ENCODE results near the gene NRTN. TPM values are rescaled to one million over a fixed set of nuclear protein-coding genes. Genes with fewer than 3 reads are reported as not detected.
A peak's percentile ranks its signal among the peaks of the same experiment; 100 is the strongest.

The NRTN gene
- total and polyA plus RNA-seq, 2 of the 13 experiments (the other 11 are each of a cell fraction or from before 2014, with no cell fraction given) = 4.1 to 5.3 TPM

DNA sequence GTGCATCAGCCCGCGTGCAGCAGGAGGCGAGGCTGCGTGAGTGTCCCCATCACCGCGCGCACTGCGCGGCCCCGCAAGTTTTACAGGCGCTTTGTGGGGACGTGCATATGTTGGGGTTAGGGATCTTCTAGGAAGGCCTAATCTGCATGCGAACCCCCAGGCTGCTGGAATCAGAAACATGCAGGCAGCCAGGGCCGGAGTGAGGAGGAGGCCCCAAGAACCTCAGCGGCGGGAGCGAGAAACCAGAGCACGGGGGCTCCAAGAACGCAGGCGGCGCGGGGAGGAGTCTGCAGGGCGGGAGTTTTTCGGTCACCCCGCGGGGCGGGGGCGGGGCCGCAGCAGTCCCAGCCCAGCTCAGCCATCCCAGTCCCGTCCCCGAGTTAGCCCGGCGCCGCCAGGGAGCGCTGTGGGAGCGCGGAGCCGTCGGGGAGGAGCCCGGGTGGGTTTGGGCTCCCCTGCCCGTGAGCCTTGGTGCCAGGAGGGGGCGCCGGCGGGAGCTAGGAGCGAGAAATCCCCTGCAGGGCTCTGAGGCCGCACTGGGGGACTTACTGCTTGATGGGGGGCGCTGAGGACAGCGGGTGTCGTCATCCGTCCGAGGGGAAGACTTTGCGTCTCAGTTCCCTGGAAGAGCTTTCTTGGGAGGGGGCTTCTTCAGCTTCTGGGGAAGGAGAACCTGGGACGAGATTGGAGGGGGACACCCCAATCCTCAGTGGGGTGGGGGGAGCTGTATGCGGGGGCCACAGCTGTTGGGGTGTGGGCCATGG, 933 bp upstream of the NRTN start (continued):
- peak; percentile 50; the same call in 1 of the 2 replicates for TF ChIP-seq PHF8 (CRISPR knock-in tag; IDR thresholded peaks at IDR 0.05)
- TF ChIP-seq ZNF781 (CRISPR knock-in tag; IDR thresholded peaks at IDR 0.05; ENCODE audit: borderline replicate concordance, not compliant biosample characterization) = no peak
- peak; percentile 50 for TF ChIP-seq ZNF883 (CRISPR knock-in tag; IDR thresholded peaks at IDR 0.05; ENCODE audit: not compliant biosample characterization)
- peak; percentile 90 for TF ChIP-seq ZBTB7B (CRISPR knock-in tag; IDR thresholded peaks at IDR 0.05)
- TF ChIP-seq ERF (CRISPR knock-in tag; IDR thresholded peaks at IDR 0.05) = peak; percentile 46; the same call in 1 of the 2 replicates
- TF ChIP-seq MED1 (CRISPR knock-in tag; IDR thresholded peaks at IDR 0.05) = peak; percentile 23; the same call in 1 of the 2 replicates
- TF ChIP-seq ZNF121 (CRISPR knock-in tag; IDR thresholded peaks at IDR 0.05) = peak; percentile 55; the same call in 1 of the 2 replicates
- TF ChIP-seq ZNF441 (CRISPR knock-in tag; IDR thresholded peaks at IDR 0.05; ENCODE audit: borderline replicate concordance) = 0 out of 2 replicates have a peak, but pooled peaks have one; percentile 36
- TF ChIP-seq SRSF4 (IDR thresholded peaks at IDR 0.05; ENCODE audit: low read depth, low read length, poor library complexity, severe bottlenecking) = no peak
- TF ChIP-seq ZMYM4 (CRISPR knock-in tag; IDR thresholded peaks at IDR 0.05) = peak; percentile 31; the same call in 1 of the 2 replicates
- peak; percentile 55; the same call in 1 of the 2 replicates for TF ChIP-seq ZNF460 (CRISPR knock-in tag; IDR thresholded peaks at IDR 0.05; ENCODE audit: borderline replicate concordance)
- TF ChIP-seq, protein P1, sequence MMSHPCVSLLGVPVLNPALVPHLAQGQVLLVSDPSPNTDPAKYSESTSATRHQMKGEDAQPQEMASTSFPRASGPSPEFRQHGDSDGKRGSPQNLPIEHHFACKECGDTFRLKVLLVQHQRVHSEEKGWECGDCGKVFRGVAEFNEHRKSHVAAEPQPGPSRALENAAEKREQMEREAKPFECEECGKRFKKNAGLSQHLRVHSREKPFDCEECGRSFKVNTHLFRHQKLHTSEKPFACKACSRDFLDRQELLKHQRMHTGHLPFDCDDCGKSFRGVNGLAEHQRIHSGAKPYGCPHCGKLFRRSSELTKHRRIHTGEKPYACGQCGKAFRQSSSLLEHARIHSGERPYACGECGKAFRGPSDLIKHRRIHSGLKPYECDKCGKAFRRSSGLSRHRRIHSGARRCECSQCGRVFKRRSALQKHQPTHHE (CRISPR knock-in tag; IDR thresholded peaks at IDR 0.05; ENCODE audit: borderline replicate concordance) = peak; percentile 71; the same call in 1 of the 2 replicates
- peak; percentile 45; the same call in 1 of the 2 replicates for TF ChIP-seq ZFY (CRISPR knock-in tag; IDR thresholded peaks at IDR 0.05)
- no peak for TF ChIP-seq SRSF9 (IDR thresholded peaks at IDR 0.05; ENCODE audit: borderline replicate concordance, insufficient read depth, low read depth, low read length, poor library complexity, severe bottlenecking)
- TF ChIP-seq NFE2 (CRISPR knock-in tag; IDR thresholded peaks at IDR 0.05) = no peak
- TF ChIP-seq PITX1 (CRISPR knock-in tag; IDR thresholded peaks at IDR 0.05) = peak; percentile 35; the same call in 1 of the 2 replicates
- TF ChIP-seq, protein P2, sequence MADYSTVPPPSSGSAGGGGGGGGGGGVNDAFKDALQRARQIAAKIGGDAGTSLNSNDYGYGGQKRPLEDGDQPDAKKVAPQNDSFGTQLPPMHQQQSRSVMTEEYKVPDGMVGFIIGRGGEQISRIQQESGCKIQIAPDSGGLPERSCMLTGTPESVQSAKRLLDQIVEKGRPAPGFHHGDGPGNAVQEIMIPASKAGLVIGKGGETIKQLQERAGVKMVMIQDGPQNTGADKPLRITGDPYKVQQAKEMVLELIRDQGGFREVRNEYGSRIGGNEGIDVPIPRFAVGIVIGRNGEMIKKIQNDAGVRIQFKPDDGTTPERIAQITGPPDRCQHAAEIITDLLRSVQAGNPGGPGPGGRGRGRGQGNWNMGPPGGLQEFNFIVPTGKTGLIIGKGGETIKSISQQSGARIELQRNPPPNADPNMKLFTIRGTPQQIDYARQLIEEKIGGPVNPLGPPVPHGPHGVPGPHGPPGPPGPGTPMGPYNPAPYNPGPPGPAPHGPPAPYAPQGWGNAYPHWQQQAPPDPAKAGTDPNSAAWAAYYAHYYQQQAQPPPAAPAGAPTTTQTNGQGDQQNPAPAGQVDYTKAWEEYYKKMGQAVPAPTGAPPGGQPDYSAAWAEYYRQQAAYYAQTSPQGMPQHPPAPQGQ (CRISPR knock-in tag; IDR thresholded peaks at IDR 0.05; ENCODE audit: borderline replicate concordance) = no peak
- TF ChIP-seq ZNF331 (CRISPR knock-in tag; IDR thresholded peaks at IDR 0.05) = peak; percentile 62
- TF ChIP-seq, protein P3, sequence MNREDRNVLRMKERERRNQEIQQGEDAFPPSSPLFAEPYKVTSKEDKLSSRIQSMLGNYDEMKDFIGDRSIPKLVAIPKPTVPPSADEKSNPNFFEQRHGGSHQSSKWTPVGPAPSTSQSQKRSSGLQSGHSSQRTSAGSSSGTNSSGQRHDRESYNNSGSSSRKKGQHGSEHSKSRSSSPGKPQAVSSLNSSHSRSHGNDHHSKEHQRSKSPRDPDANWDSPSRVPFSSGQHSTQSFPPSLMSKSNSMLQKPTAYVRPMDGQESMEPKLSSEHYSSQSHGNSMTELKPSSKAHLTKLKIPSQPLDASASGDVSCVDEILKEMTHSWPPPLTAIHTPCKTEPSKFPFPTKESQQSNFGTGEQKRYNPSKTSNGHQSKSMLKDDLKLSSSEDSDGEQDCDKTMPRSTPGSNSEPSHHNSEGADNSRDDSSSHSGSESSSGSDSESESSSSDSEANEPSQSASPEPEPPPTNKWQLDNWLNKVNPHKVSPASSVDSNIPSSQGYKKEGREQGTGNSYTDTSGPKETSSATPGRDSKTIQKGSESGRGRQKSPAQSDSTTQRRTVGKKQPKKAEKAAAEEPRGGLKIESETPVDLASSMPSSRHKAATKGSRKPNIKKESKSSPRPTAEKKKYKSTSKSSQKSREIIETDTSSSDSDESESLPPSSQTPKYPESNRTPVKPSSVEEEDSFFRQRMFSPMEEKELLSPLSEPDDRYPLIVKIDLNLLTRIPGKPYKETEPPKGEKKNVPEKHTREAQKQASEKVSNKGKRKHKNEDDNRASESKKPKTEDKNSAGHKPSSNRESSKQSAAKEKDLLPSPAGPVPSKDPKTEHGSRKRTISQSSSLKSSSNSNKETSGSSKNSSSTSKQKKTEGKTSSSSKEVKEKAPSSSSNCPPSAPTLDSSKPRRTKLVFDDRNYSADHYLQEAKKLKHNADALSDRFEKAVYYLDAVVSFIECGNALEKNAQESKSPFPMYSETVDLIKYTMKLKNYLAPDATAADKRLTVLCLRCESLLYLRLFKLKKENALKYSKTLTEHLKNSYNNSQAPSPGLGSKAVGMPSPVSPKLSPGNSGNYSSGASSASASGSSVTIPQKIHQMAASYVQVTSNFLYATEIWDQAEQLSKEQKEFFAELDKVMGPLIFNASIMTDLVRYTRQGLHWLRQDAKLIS (CRISPR knock-in tag; IDR thresholded peaks at IDR 0.05) = no peak
- TF ChIP-seq, protein P4, sequence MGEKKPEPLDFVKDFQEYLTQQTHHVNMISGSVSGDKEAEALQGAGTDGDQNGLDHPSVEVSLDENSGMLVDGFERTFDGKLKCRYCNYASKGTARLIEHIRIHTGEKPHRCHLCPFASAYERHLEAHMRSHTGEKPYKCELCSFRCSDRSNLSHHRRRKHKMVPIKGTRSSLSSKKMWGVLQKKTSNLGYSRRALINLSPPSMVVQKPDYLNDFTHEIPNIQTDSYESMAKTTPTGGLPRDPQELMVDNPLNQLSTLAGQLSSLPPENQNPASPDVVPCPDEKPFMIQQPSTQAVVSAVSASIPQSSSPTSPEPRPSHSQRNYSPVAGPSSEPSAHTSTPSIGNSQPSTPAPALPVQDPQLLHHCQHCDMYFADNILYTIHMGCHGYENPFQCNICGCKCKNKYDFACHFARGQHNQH (CRISPR knock-in tag; IDR thresholded peaks at IDR 0.05) = peak; percentile 27; the same call in 1 of the 2 replicates
- no peak; the same call in 1 of the 2 replicates for TF ChIP-seq TMF1 (CRISPR knock-in tag; IDR thresholded peaks at IDR 0.05; ENCODE audit: low read depth)
